ENCODE data around the gene COTL1.

The COTL1 gene, protein sequence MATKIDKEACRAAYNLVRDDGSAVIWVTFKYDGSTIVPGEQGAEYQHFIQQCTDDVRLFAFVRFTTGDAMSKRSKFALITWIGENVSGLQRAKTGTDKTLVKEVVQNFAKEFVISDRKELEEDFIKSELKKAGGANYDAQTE

DNA sequence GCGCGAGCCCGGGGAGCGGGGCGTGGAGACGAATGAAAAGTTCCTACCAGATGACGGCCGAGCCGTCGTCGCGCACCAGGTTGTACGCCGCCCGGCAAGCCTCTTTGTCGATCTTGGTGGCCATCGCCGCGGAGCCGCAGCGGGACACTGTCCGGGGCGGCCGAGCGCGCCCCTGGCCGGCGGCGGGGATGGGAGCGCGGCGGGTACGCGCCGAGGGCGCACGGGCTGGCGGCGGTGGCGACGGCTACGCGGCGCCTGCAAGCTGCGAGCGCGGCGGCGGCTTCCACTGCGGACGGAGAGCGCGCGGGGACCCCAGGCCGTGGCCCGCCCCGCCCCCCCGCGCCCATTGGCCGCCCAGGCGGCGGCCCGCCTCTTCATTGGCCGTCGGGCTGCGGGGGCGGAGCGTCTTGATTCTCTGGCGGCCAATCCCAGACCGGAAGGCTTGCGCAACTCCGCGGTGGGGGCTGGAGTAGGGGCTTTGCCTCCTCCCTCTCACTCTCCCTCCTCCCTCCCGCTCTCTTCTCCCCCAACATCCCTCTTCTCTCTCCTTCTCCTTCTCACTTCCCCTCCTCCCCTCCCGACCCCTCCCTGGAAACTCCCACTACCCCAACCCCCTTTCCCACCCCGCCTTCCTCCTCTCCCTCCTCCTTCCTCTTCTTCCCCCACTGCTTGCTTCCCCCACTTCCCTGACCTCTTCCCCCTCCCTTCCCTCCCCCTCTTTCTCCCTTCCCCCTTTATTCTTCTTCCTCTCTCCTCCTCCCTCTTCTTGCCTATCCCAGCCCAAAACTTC is at the start of gene COTL1:
Gene COTL1, minus strand, starts transcription at position 288 of the 790 bp plus-strand sequence. Its CDS starts 164 bp downstream, at position 124.
- DNase-seq: peak; percentile 97

DNA sequence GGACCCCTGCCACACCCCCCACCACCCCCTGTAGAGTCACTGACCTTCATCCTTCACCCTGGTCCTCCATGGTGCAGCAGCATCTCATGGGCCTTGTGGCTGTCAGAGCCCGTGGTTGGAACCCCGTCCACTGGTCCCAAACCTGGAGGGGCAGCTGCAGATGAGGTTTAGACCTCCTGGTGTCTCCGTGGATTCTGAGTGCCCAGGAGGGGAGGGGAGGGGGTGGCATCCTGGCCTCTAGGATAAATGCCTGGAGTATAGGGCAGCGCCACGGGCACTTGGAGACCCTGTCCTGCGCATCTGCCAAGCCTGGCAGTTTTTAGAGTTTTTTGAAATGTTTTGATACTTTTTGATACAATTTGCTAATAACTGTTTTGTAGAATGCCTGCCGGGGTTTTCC is 48.0 kb upstream of the COTL1 start:
- no peak for DNase-seq

DNA sequence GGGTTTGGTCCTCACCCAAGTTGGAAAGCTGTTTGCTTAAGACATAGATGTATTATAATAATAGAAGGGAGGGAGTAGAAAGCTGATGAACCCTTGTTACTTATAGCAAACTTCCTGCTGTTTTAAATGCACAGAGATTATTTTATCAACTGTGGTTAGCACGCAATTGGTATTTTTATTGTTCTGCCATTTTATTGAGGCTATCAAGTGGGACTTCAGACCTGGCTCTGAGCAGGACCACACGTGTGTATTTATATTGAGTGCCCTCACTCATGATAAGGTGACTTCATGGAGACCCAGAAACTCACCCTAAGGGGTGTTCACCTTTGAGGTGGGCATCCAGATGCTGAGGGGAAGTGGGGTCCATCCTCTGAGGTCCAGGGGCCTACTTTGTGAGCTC is 47.5 kb upstream of the COTL1 start:
- DNase-seq: no peak

DNA sequence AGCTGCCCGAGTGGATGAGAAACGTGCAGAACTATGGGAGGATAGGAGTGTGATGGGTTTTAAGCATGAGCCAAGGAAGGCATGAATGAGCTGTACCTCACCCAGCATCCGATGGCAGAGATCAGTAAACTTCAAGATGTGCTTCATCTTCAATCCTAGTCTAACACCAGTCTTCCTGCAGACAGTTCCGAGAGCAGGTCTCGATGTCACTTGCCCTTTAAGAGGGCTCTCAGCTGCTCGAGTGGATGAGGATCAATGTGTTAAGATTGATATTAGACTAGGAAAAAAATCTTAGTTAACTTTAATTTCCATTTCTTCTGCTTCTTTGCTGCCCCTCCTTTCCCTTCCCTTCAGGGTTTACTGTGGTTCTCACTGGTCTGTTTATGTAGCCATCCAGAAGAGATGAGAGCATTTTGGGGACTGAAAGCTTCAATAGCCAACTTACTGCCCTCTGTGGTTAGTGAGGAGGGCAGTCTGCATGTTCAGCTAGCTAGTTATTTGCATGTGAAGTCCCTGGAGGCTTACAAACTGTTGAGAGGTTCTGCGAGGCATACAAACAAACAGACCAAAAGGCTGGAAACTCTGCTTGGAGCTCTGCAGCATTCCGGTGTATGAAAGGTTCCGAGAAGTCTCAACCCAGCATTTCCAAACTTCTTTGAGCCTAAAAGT is 45.7 kb upstream of the COTL1 start:
- DNase-seq: no peak

DNA sequence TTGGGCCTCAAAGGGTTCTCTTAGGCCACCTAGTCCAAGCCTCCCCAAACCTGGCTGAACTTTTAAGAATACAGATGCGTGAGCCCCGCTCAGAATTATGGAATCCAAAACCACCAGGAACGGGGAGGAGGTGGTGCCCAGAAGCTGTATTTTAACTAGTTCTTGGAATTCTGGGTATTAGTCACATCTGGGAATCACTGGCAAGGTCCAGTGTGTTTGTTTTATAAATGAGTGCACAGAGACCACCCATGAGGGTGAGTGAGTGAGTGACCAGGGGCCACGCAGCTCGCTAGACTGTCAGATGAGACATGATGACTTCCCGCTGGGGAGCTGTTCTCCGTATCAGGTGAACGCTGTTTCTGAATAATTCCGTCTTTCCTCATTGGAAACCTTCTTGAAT is 44.6 kb upstream of the COTL1 start:
- no peak for DNase-seq

DNA sequence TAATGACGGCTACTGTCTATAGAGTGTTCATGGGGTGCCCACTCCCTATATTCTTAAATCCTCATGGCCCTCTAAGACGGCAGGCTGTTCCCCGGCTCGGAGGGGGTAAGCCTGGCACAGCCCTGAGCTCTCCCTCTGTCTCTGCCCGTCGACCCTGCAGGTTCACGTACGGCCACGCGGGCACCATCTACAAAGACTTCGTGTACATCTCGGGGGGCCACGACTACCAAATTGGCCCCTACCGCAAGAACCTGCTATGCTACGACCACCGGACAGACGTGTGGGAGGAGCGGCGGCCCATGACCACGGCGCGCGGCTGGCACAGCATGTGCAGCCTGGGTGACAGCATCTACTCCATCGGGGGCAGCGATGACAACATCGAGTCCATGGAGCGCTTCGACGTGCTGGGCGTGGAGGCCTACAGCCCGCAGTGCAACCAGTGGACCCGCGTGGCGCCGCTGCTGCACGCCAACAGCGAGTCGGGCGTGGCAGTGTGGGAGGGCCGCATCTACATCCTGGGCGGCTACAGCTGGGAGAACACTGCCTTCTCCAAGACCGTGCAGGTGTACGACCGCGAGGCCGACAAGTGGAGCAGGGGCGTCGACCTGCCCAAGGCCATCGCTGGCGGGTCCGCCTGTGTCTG is 43.7 kb upstream of the COTL1 start:
- no peak for DNase-seq

DNA sequence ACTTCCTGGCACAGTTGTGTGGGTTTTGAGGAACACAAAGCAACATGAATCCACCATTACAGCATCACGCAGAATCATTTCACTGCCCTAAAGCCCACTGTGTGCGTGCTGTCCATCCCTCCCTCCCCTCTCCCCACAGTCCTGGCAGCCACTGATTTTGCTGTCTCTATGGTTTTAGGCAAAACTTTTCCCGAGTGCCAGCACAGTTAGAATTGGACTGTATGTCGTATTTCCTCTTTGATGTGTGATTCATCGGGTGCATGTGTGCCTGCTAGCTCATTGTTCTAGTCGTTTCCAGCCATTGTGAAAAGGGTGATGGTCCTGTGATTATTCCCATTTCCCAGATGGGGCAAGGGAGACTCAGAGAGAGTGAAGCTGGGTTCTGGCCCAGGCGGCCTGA is 43.1 kb upstream of the COTL1 start:
- no peak for DNase-seq

DNA sequence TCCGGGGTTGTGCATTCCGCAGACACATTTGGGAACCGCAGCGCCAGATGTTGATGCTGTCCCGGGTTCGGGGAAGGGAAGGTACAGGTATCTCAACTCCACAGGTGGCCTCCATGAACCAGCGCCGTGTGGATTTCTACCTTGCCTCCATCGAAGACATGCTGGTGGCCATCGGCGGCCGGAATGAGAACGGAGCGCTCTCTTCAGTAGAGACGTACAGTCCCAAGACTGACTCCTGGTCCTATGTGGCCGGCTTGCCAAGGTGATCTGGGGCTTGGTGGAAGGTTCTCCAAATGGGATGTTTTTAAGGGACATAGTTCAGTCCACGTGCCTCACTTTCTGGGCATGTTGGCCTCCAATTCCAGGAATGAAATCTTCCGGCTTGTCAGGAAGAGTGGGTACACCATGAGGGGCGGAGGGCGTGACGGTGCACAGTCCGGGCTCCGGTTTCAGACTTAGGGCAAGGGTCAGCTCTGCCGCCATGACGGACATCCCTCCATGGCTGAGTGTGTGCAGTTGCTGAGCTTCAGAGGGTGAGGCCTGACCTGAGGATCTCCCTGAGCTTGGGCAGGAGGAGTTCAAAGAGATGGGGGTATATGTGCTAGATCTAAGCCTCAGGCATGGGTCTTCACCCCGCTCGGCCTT is 41.9 kb upstream of the COTL1 start:
- no peak for DNase-seq

DNA sequence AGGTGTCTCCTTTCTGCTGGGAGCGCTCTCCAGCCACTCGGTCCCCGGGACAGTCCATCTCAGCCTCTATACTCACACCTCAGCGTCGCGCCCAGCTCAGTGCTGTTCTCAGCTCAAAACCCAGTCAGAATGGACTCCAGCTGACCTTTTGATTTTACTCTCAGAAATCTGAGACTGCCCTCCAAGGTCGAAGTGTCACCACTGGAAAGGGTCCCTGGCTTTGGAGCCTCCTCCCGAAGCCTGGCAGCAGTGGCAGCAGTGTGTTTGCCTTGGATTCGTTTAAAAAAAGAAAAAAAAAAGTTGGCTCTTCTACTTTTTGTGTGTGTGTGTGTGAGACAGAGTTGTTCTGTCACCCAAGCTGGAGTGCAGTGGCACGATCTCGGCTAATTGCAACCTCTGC is 40.8 kb upstream of the COTL1 start:
- no peak for DNase-seq

DNA sequence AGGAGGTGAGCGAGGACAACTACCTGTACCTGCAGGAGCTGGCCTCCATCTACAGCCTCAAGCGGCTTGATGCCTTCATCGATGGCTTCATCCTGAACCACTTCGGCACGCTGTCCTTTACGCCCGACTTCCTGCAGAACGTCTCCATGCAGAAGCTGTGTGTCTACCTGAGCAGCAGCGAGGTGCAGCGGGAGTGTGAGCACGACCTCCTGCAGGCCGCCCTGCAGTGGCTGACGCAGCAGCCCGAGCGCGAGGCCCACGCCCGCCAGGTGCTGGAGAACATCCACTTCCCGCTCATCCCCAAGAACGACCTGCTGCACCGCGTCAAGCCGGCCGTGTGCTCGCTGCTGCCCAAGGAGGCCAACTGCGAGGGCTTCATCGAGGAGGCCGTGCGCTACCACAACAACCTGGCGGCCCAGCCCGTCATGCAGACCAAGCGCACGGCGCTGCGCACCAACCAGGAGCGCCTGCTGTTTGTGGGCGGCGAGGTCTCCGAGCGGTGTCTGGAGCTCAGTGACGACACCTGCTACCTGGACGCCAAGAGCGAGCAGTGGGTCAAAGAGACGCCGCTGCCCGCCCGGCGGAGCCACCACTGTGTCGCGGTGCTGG is 39.5 kb upstream of the COTL1 start:
- DNase-seq: no peak

DNA sequence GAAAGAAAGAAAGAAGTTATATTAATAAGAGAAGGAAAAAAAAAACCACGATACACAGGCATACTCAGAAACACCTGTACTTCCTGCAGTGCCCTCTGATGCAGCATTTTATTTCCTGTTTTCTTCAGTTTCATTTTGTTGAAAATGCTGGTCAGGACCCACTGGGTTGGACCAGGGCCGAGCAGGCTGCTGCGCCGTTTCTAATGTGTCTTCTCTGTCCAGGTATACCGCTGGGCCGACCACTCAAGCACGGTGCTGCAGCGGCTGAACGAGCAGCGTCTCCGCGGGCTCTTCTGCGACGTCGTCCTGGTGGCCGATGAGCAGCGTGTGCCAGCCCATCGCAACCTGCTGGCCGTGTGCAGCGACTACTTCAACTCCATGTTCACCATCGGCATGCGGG is 38.8 kb upstream of the COTL1 start:
- DNase-seq: no peak

DNA sequence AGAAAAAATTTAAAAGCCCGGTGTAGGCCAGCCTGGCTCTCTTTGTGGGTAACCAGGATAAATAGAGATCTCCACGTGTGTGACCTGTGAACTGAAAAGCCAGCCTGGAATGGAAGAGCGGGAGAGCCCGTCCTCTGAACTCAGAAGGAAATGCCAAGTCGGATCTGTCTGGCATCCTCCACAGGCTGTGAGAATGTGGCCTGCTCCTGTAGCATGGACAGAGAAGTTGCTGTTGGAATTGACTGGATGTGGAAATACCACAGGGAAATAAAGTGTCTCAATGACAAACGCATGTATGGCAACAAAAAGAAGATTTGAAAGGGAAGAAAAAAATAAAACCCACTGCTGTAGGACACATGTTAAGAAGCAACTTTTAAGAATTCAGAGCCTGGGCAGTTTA is 37.1 kb upstream of the COTL1 start:
- DNase-seq: no peak

DNA sequence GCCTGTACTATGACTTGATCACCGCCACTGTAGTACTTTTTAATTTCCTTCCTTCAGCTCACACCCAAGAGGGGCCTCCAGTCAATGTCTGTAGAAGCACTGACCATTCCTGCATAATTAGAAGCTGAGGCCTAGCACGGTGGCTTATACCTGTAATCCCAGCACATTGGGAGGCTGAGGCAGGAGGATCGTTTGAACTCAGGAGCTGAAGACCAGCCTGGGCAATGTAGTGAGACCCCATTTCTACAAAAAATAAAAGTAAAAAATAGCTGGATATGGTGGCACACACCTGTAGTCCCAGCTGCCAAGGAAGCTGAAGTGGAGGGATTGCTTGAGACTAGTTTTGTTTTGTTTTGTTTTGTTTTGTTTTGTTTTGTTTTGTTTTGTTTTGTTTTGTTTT is 36.4 kb upstream of the COTL1 start:
- DNase-seq: no peak

DNA sequence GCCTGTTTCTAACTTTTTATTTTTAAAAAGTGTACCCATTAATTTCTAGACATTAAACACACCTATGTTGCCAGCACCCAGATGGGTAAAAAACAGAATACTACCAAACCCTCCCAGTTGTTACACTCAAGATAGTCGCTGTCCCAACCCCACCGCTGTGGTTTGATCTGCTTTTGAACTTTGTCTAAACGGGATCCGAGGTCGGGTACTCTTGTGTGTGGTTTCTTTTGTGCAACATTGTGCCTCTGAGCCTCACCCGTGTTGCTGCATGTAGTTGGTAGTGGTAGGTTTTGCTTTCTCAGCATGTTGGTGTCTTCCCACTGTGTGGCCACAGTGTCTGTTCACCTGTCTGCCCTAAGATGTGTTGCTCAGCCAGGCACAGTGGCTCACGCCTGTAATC is 34.7 kb upstream of the COTL1 start:
- peak in 1 of 2 experiments; percentile 19 for DNase-seq

DNA sequence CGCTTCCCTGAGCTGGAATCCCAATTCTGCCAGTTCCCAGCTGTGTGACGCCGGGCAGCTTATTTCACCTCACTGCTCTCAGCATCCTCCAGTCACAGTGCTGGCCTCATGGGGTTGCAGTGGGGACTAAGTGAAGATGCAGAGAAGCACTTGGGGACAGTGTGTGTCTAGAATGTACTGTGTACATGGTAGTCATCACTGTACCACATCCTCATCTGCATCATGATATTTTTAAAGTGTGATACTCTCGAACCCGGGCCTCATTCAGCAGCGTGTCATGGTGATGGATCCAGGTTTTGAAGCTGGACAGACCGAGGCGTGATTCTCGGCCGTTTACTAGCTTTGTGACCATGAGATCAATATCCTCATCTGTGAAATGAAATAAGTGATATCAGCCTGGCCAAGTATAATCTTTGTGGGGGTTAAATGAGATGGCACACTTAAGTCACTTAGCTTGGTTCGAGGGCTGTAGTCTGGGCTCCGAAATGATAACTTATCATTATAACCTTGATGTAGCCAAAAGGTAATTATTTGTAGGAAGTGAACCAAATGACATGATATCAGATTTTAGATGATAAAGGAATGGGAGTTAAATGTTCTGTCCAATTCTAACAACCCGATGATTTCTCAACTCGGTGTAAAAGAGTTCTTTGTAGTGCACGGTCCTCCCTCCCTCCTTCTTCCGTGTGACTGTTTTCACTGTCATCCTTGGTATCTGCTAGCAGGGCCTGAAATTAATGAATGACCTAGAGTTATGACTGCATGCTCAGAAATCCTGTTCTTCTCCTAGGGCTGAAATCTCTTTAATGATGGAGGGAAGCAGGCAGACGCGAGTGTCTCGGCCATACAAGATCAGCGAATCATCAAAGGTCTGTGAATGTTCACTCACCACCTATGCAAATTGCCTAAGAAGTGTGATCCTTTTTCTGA is 32.4 kb upstream of the COTL1 start:
- no peak for DNase-seq

DNA sequence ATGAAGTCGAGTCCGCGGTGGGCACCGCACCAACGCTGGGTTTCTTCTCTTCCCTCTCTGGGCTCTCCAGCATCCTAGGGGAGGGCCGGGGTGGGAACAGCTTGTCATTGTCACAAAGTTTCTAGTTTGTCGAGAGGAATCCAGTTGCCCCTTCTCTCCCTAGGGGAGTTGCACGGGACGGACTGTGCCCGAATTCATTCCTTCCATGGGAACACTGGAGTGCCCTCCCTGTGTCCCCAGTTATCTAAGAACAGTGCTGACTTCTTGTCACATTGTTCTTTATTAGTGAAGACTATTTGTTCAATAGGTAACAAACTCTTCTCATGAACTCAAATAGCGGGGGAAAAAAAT is 31.6 kb upstream of the COTL1 start:
- DNase-seq: no peak

DNA sequence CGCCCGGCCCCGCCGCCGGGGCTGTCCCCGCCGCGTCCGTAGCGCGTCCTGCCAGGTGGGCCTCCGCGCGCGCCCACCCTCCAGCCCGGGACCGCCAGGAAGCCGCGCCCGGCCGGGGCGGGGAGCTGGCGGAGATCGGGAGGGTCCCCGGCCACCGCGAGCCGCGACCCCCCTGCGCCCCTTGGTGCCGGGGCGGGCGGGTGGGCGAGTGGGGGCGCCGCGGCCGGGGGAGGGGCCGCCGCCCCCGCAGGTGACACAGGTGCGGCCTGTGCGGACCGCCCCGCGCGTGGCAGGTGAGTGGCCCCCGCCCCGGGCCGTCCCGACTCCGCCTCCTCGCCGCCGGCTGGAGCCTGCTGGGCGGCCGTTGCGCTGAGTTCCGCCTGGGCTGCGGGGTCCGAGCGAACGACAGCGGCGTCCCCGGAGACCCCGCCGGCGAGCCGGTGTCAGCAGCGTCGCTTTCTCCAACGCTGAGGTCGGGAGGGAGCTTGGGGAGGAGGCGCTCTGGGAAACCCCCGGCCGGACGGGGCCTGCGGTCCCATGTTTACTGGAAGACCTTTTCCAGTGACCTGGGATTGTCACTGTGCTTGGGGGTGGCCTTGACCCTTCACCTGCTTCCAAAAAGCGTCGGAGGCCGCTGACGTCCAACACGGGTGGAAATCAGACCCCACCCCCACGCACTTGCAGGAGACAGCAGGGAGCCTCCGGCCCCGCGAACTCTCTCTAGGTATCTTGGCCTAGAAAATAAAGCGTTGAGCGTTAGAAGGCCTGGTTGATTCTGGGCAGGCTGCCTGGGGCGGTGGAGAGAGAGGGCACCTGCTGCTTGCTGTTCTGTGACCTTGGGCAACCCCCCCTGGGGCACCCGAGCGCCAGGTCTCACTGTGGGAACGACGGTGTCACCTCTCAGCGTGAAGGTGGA is 31.0 kb upstream of the COTL1 start:
- peak; percentile 30 to 48 for DNase-seq

DNA sequence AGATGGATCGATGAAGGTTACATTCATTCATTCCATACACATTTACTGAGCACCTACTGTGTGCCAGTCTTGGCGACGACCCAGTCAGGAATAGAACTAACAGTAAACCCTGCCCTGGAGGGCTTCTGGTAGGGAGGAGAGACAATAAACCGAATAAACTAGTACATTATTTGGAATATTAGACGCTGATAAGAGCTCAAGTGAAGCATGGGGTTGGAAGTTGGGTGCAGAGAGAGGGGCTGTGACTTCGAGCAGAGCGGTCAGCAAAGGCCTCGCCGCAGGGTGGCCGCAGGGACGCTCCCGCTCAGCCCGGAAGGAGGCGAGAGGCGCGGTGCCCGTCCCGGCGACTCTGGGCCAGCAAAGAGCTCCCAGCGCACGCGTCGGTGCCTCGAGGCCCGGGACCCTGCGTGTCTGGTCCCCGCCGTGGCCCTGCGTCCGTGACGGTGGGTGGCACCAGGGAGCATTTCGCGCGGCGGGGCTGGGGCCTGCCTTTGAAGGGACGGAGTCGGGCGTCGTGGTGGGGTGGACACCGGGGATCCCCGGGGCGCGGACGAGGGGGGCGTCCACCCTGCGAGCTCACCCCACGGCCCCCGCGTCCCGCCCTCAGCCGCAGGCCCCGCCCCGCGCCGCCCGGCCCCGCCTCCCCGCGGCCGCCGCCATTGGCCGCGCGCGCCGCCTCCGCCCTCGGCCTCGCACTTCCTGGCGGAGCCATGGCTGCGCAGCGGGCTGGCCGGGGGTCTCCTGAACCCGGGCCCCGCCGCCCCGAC is 30.1 kb upstream of the COTL1 start, which contains the start of gene KLHL36:
Gene KLHL36, plus strand, starts transcription at position 684 of the 767 bp plus-strand sequence. CDS start 2,357 bp downstream, outside the sequence.
- peak; percentile 66 to 75 for DNase-seq

DNA sequence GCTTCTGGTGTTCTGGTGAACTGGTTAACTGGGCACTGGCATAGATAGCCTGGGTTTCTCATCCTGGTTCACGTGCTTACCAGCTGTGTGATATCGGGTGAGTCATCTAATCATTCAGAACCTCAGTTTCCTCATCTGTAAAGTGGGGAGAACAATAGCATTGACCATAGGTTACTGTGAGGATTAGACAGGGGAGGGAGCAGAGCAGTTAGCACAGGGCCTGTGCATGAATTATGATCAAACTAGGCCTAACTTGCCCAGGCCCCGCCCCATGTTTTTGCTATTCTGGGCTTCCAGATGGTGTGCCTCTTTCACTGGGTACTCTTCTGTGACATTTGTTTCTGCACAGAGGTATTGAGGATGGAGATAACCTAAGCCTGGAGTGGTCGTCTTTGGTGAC is 25.8 kb upstream of the COTL1 start:
- no peak for DNase-seq

DNA sequence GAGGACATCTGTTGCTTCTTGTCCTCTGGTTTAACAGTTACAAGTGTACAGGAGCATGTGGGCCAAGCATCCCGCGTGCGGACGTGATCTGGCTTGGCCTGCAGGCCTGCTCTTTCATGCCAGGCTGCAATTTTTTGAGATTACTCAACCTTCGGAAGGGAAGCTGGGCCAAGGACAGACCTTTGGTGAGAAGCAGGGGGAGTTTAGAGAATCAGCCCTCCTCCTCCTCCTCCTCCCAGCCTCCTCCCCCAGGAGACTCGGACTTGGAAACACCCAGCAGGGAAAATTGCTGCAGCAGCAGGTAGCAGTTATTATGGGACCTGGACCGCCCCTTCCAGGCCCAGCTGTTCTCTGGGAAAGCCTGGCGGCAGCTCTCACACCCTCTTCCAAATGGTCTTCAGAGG is 25.3 kb upstream of the COTL1 start:
- no peak for DNase-seq

Data from stimulated activated CD4-positive, alpha-beta T cell treated with anti-CD3 and anti-CD28 coated beads, Interleukin-4, amount 100 ng/mL, for 4 hours (primary cell).